ENCODE measurements around the gene CYTH2. TPM values are rescaled to one million over a fixed set of nuclear protein-coding genes. Genes with fewer than 3 reads are reported as not detected.

Gene CYTH2
- polyA plus RNA-seq, 3 donors: 21.3 to 48.2 (median 21.7) TPM

DNA sequence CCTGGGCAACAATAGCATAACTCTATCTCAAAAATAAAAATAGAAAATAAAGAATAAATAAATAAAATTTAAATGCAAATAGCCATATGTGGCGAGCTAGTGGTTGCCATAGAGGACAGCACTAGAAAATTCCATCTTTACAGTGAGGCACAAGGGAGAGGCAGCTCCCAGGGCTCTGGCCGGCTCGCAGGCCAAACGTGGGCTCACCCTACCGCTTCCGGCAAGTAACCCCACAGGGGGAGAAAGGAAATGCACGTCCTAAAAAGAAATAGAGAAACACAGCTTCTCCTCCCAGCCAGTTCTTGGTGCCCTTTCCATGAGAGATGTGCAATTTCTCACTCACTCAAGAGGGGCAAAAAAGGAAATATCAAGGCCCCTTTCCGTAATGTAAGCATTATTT lies 35.8 kb upstream of the CYTH2 start:
- no CpG with 5 or more reads among the region's 8 CpGs for WGBS (ENCODE audit: insufficient coverage)
- H4K20me1 ChIP-seq (ENCODE audit: insufficient read depth, low read length): no peaks in the 10 kb centered on the region
- peaks cover 3 to 7% (median 5%) of the 10 kb centered on the region in 3 donors for H3K27me3 Mint-ChIP-seq (ENCODE audit: low read depth in 3 of 3)
- no peak overlapping the region for H3K4me3 ChIP-seq (replicated peaks in 1 of 3; ENCODE audit: low read depth in 2 of 3, low read length in 3 of 3)
- H3K9ac ChIP-seq (ENCODE audit: insufficient read depth, low read length, poor library complexity, severe bottlenecking): no peak overlapping the region
- no peaks in the 10 kb centered on the region for H3K79me2 ChIP-seq (ENCODE audit: insufficient read depth, low read length)
- no peak overlapping the region for H3K27ac ChIP-seq (ENCODE audit: low read depth in 1 of 2, low read length in 2 of 2)
- no peak overlapping the region for H3K4me3 Mint-ChIP-seq
- DNase-seq: no peak
- H2AFZ ChIP-seq (ENCODE audit: insufficient read depth, low read depth, low read length, poor library complexity, severe bottlenecking): no peak overlapping the region
- H3K36me3 ChIP-seq (replicated peaks in 1 of 2; ENCODE audit: control insufficient read depth in 1 of 2, insufficient read depth in 2 of 2, low read length in 2 of 2): no peaks in the 10 kb centered on the region
- H3K9me3 Mint-ChIP-seq: peaks cover 0 to 1% (median 0%) of the 10 kb centered on the region in 7 donors
- no peaks in the 10 kb centered on the region for H3K27me3 ChIP-seq (ENCODE audit: control insufficient read depth in 2 of 2, insufficient read depth in 2 of 2, low read length in 2 of 2)
- no peak overlapping the region for H3K4me2 ChIP-seq (replicated peaks; ENCODE audit: extremely low read depth, low read length, poor library complexity, severe bottlenecking)
- peaks cover 2% of the 10 kb centered on the region in 2 donors for H3K36me3 Mint-ChIP-seq
- H3K4me1 ChIP-seq (ENCODE audit: control insufficient read depth in 1 of 2, insufficient read depth in 2 of 2, low read length in 2 of 2): no peaks in the 10 kb centered on the region
- no peak overlapping the region for H3K27ac Mint-ChIP-seq
- intact Hi-C loops (cut with micrococcal nuclease): no loop called here
- TF ChIP-seq, protein P1, sequence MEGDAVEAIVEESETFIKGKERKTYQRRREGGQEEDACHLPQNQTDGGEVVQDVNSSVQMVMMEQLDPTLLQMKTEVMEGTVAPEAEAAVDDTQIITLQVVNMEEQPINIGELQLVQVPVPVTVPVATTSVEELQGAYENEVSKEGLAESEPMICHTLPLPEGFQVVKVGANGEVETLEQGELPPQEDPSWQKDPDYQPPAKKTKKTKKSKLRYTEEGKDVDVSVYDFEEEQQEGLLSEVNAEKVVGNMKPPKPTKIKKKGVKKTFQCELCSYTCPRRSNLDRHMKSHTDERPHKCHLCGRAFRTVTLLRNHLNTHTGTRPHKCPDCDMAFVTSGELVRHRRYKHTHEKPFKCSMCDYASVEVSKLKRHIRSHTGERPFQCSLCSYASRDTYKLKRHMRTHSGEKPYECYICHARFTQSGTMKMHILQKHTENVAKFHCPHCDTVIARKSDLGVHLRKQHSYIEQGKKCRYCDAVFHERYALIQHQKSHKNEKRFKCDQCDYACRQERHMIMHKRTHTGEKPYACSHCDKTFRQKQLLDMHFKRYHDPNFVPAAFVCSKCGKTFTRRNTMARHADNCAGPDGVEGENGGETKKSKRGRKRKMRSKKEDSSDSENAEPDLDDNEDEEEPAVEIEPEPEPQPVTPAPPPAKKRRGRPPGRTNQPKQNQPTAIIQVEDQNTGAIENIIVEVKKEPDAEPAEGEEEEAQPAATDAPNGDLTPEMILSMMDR (IDR thresholded peaks at IDR 0.05): no peak
- peaks cover 6% of the 10 kb centered on the region for H3K4me1 Mint-ChIP-seq
- H3K9me3 ChIP-seq (replicated peaks in 1 of 2; ENCODE audit: control insufficient read depth in 1 of 2, insufficient read depth in 1 of 2, low read length in 2 of 2): no peaks in the 10 kb centered on the region

DNA sequence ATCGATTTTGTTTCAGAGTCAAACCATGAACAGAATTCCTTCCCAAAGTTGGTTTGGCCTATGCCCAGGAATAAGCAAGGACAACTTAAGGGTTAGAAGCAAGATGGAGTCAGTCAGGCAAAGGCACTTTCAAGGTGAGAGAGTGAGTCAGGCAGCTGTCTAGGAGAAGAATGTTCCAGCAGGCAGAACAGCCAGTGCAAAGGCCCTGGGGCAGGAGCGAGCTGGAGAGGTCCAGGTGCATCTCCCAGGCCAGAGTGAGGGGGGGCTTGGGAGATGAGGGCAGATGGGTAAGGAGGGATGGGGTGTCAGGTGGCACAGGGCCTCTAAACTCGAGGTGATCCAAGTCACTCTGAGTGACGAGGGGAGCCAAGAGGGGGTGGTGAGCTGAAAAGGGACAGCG lies 32.6 kb upstream of the CYTH2 start:
- H2AFZ ChIP-seq (ENCODE audit: insufficient read depth, low read depth, low read length, poor library complexity, severe bottlenecking): no peak overlapping the region
- 93% methylated on average over 3 of the region's 5 CpGs for WGBS (ENCODE audit: insufficient coverage)
- no peak overlapping the region for H3K27ac ChIP-seq (ENCODE audit: low read depth in 1 of 2, low read length in 2 of 2)
- TF ChIP-seq, protein P1 (IDR thresholded peaks at IDR 0.05): no peak
- H3K4me3 ChIP-seq (replicated peaks in 1 of 3; ENCODE audit: low read depth in 2 of 3, low read length in 3 of 3): no peak overlapping the region
- no peak overlapping the region for H3K27ac Mint-ChIP-seq
- peaks cover 0 to 2% of the 10 kb centered on the region in 2 donors for H3K9me3 ChIP-seq (replicated peaks in 1 of 2; ENCODE audit: control insufficient read depth in 1 of 2, insufficient read depth in 1 of 2, low read length in 2 of 2)
- DNase-seq: no peak
- no peaks in the 10 kb centered on the region for H3K79me2 ChIP-seq (ENCODE audit: insufficient read depth, low read length)
- peaks cover 4 to 6% of the 10 kb centered on the region in 2 donors for H3K27me3 ChIP-seq (ENCODE audit: control insufficient read depth in 2 of 2, insufficient read depth in 2 of 2, low read length in 2 of 2)
- H3K4me3 Mint-ChIP-seq: no peak overlapping the region
- peaks cover 5% of the 10 kb centered on the region for H3K4me1 Mint-ChIP-seq
- peaks cover 2 to 3% of the 10 kb centered on the region in 2 donors for H3K36me3 Mint-ChIP-seq
- no peaks in the 10 kb centered on the region for H3K36me3 ChIP-seq (replicated peaks in 1 of 2; ENCODE audit: control insufficient read depth in 1 of 2, insufficient read depth in 2 of 2, low read length in 2 of 2)
- H3K4me1 ChIP-seq (ENCODE audit: control insufficient read depth in 1 of 2, insufficient read depth in 2 of 2, low read length in 2 of 2): no peaks in the 10 kb centered on the region
- peaks cover 13 to 18% (median 15%) of the 10 kb centered on the region in 3 donors for H3K27me3 Mint-ChIP-seq (ENCODE audit: low read depth in 3 of 3)
- H3K4me2 ChIP-seq (replicated peaks; ENCODE audit: extremely low read depth, low read length, poor library complexity, severe bottlenecking): no peak overlapping the region
- intact Hi-C loops (cut with micrococcal nuclease): no loop called here
- peaks cover 0 to 4% (median 0%) of the 10 kb centered on the region in 7 donors for H3K9me3 Mint-ChIP-seq
- H4K20me1 ChIP-seq (ENCODE audit: insufficient read depth, low read length): no peaks in the 10 kb centered on the region
- H3K9ac ChIP-seq (ENCODE audit: insufficient read depth, low read length, poor library complexity, severe bottlenecking): no peak overlapping the region
